ENCODE measurements around the gene OTOF.
A peak's percentile ranks its signal among the peaks of the same experiment; 100 is the strongest.
"Not testable (repeated sequence)": the region's sequence is repeated elsewhere in the genome, so short reads cannot be mapped to it uniquely, and the experiment has no call there.

OTOF gene

GRCh38 chr2:26481706-26482105 lies 3.8 kb upstream of the OTOF start:
- no peak for DNase-seq (ENCODE audit: low read depth in 1 of 2, low spot score in 1 of 2)

GRCh38 chr2:26480566-26481423 lies 2.9 kb upstream of the OTOF start:
- DNase-seq (ENCODE audit: low read depth in 1 of 2, low spot score in 1 of 2) = no peak

- DNase-seq (ENCODE audit: low read depth in 1 of 2, low spot score in 1 of 2) = no peak
Measured at GRCh38 chr2:26479789-26480565, 2.1 kb upstream of the OTOF start.

GRCh38 chr2:26479131-26479788 lies 1.3 kb upstream of the OTOF start:
- no peak for DNase-seq (ENCODE audit: low read depth in 1 of 2, low spot score in 1 of 2)

- DNase-seq (ENCODE audit: low read depth in 1 of 2, low spot score in 1 of 2) = no peak
Measured at GRCh38 chr2:26478366-26478765, 442 bp upstream of the OTOF start.

GRCh38 chr2:26477126-26477910 lies 606 bp downstream of the OTOF start:
- DNase-seq (ENCODE audit: low read depth in 1 of 2, low spot score in 1 of 2) = no peak

- DNase-seq (ENCODE audit: low read depth in 1 of 2, low spot score in 1 of 2) = no peak
Measured at GRCh38 chr2:26475832-26476501, 2.0 kb downstream of the OTOF start.

GRCh38 chr2:26475037-26475436 lies 2.9 kb downstream of the OTOF start:
- no peak for DNase-seq (ENCODE audit: low read depth in 1 of 2, low spot score in 1 of 2)

GRCh38 chr2:26474261-26474785 lies 3.6 kb downstream of the OTOF start:
- DNase-seq (ENCODE audit: low read depth in 1 of 2, low spot score in 1 of 2) = no peak

GRCh38 chr2:26473796-26474195 lies 4.1 kb downstream of the OTOF start:
- no peak for DNase-seq (ENCODE audit: low read depth in 1 of 2, low spot score in 1 of 2)

GRCh38 chr2:26472821-26473655 lies 4.9 kb downstream of the OTOF start:
- DNase-seq (ENCODE audit: low read depth in 1 of 2, low spot score in 1 of 2) = no peak

- no peak for DNase-seq (ENCODE audit: low read depth in 1 of 2, low spot score in 1 of 2)
Measured at GRCh38 chr2:26471766-26472706, 5.9 kb downstream of the OTOF start.

- DNase-seq (ENCODE audit: low read depth in 1 of 2, low spot score in 1 of 2) = no peak
Measured at GRCh38 chr2:26471289-26471688, 6.6 kb downstream of the OTOF start.

GRCh38 chr2:26470601-26471260 lies 7.2 kb downstream of the OTOF start:
- no peak for DNase-seq (ENCODE audit: low read depth in 1 of 2, low spot score in 1 of 2)

- no peak for DNase-seq (ENCODE audit: low read depth in 1 of 2, low spot score in 1 of 2)
Measured at GRCh38 chr2:26469955-26470354, 8.0 kb downstream of the OTOF start.

GRCh38 chr2:26469092-26469710 lies 8.7 kb downstream of the OTOF start:
- DNase-seq (ENCODE audit: low read depth in 1 of 2, low spot score in 1 of 2) = peak in 1 of 2 donors; percentile 26

- not testable (repeated sequence) for DNase-seq (ENCODE audit: low read depth in 1 of 2, low spot score in 1 of 2)
Measured at GRCh38 chr2:26468544-26468943, 9.4 kb downstream of the OTOF start.

Data from activated T-helper 1 cell treated with anti-CD3 and anti-CD28 coated beads, Interleukin-2, amount 50 U/mL, for 16 hours (primary cell).